Gastroesophageal sphincter (tissue), 3 donors: ENCODE results near the gene LGR5.

Experiments
- CTCF ChIP-seq, 4 experiments: fragments of 200-600 bp in 2 of 4; fragments of 450-650 bp in 2 of 4; sonication (generic) in 1 of 4; IDR thresholded peaks; one replicate each; pipeline ENCODE4 v1.5.1; 2017 to 2019; ENCODE audit warnings: antibody characterized with exemption in 4 of 4, mild to moderate bottlenecking in 2 of 4, moderate library complexity in 2 of 4
- EP300 ChIP-seq: sonication (generic); formaldehyde crosslinking; IDR thresholded peaks from one replicate; pipeline ENCODE4 v1.6.1; 2017; ENCODE audit warnings: antibody characterized with exemption, mild to moderate bottlenecking
- POLR2A ChIP-seq, 2 donors: fragments of 450-650 bp; IDR thresholded peaks; one replicate each; pipeline ENCODE4 v1.6.1; 2017; ENCODE audit warnings: antibody characterized with exemption in 2 of 2, mild to moderate bottlenecking in 2 of 2, moderate library complexity in 1 of 2
- POLR2AphosphoS5 ChIP-seq: sonication (generic); formaldehyde crosslinking; IDR thresholded peaks from one replicate; pipeline ENCODE4 v1.6.1; 2017; ENCODE audit warnings: antibody characterized with exemption

- no peak for TF ChIP-seq CTCF (IDR thresholded peaks at IDR 0.05)
- no peak for TF ChIP-seq POLR2A (IDR thresholded peaks at IDR 0.05)
- no peak for TF ChIP-seq EP300
- no peak for TF ChIP-seq POLR2AphosphoS5
Observed at GRCh38 chr12:71460850-71461609, 21.4 kb downstream of the LGR5 start.
